ENCODE measurements around the gene ATF2. TPM values are rescaled to one million over a fixed set of nuclear protein-coding genes. Genes with fewer than 3 reads are reported as not detected.
A peak's percentile ranks its signal among the peaks of the same experiment; 100 is the strongest.

Gene ATF2
- 27.4 TPM for total RNA-seq
- long read RNA-seq, full-length matches to known transcripts = 13 of 28 reads
- long read RNA-seq, partial matches to known transcripts = 8 of 28 reads
- long read RNA-seq, other reads (novel, unspliced or antisense) = 7 of 28 reads

- intact Hi-C loops (cut with DNase I) = loop anchor here (1.0 to 10.0 kb wide), 2 partner anchors 13 to 163 kb away; partner anchors contain the start of genes ATP5MC3 and CHN1
- peak; percentile 99 for DNase-seq (ENCODE audit: low spot score)
Measured at GRCh38 chr2:175167792-175168563, at the start of gene ATF2. Gene ATF2 (minus strand): TSS chr2:175168203. CDS start chr2:175136443, 31,760 bp downstream.

- no peak for DNase-seq (ENCODE audit: low spot score)
- intact Hi-C loops (cut with DNase I) = no loop called here
Measured at GRCh38 chr2:175207741-175208438, 39.9 kb upstream of the ATF2 start.

- DNase-seq (ENCODE audit: low spot score) = no peak
- intact Hi-C loops (cut with DNase I) = no loop called here
Measured at GRCh38 chr2:175206866-175207265, 38.9 kb upstream of the ATF2 start.

GRCh38 chr2:175205523-175205922 lies 37.5 kb upstream of the ATF2 start:
- no peak for DNase-seq (ENCODE audit: low spot score)
- intact Hi-C loops (cut with DNase I) = no loop called here

GRCh38 chr2:175203621-175204496 lies 35.9 kb upstream of the ATF2 start:
- DNase-seq (ENCODE audit: low spot score) = no peak
- intact Hi-C loops (cut with DNase I) = loop anchor here (5.0 kb wide), 1 partner anchor 78 kb away; no protein-coding TSS in a partner anchor

GRCh38 chr2:175195012-175195411 lies 27.0 kb upstream of the ATF2 start:
- intact Hi-C loops (cut with DNase I) = no loop called here
- no peak for DNase-seq (ENCODE audit: low spot score)

- intact Hi-C loops (cut with DNase I) = loop anchor here (10.0 kb wide), 1 partner anchor 154 kb away; no protein-coding TSS in a partner anchor
- no peak for DNase-seq (ENCODE audit: low spot score)
Measured at GRCh38 chr2:175188761-175189160, 20.8 kb upstream of the ATF2 start.

- intact Hi-C loops (cut with DNase I) = loop anchor here (10.0 kb wide), 1 partner anchor 153 kb away; no protein-coding TSS in a partner anchor
Measured at GRCh38 chr2:175187378-175187777, 19.4 kb upstream of the ATF2 start.

GRCh38 chr2:175183674-175184073 lies 15.7 kb upstream of the ATF2 start:
- DNase-seq (ENCODE audit: low spot score) = no peak
- intact Hi-C loops (cut with DNase I) = loop anchor here (5.0 to 10.0 kb wide), 2 partner anchors 71 to 149 kb away; no protein-coding TSS in a partner anchor

More at GRCh38 chr2:175187378-175187777, 19.4 kb upstream of the ATF2 start:
- DNase-seq (ENCODE audit: low spot score) = no peak

GRCh38 chr2:175181877-175182308 lies 13.9 kb upstream of the ATF2 start:
- DNase-seq (ENCODE audit: low spot score) = no peak
- intact Hi-C loops (cut with DNase I) = loop anchor here (1.0 to 10.0 kb wide), 3 partner anchors 14 to 147 kb away; partner anchors contain the start of gene ATF2

GRCh38 chr2:175181104-175181876 lies 13.3 kb upstream of the ATF2 start, which contains the start of gene ATP5MC3:
Gene ATP5MC3 (minus strand): TSS chr2:175181710. CDS start chr2:175181393, 317 bp downstream.
- intact Hi-C loops (cut with DNase I) = loop anchor here (1.0 to 10.0 kb wide), 3 partner anchors 13 to 146 kb away; partner anchors contain the start of gene ATF2

GRCh38 chr2:175180701-175181103 lies 12.7 kb upstream of the ATF2 start:
- intact Hi-C loops (cut with DNase I) = loop anchor here (1.0 to 10.0 kb wide), 3 partner anchors 12 to 146 kb away; partner anchors contain the start of gene ATF2

More at GRCh38 chr2:175181104-175181876, 13.3 kb upstream of the ATF2 start, which contains the start of gene ATP5MC3:
- DNase-seq (ENCODE audit: low spot score) = peak; percentile 96

GRCh38 chr2:175176624-175177023 lies 8.6 kb upstream of the ATF2 start:
- intact Hi-C loops (cut with DNase I) = no loop called here
- DNase-seq (ENCODE audit: low spot score) = no peak

More at GRCh38 chr2:175180701-175181103, 12.7 kb upstream of the ATF2 start:
- peak; percentile 79 for DNase-seq (ENCODE audit: low spot score)

- DNase-seq (ENCODE audit: low spot score) = no peak
- intact Hi-C loops (cut with DNase I) = no loop called here
Measured at GRCh38 chr2:175175896-175176295, 7.9 kb upstream of the ATF2 start.

- DNase-seq (ENCODE audit: low spot score) = no peak
- intact Hi-C loops (cut with DNase I) = no loop called here
Measured at GRCh38 chr2:175175320-175175719, 7.3 kb upstream of the ATF2 start.

GRCh38 chr2:175170659-175171304 lies 2.8 kb upstream of the ATF2 start:
- intact Hi-C loops (cut with DNase I) = no loop called here
- no peak for DNase-seq (ENCODE audit: low spot score)

GRCh38 chr2:175169191-175169590 lies 1.2 kb upstream of the ATF2 start:
- no peak for DNase-seq (ENCODE audit: low spot score)
- intact Hi-C loops (cut with DNase I) = loop anchor here (10.0 kb wide), 1 partner anchor 164 kb away; the partner anchor contains the start of gene CHN1
